C4-2B (cell line): ENCODE results near the gene CIRBP.
"Not testable (repeated sequence)": the region's sequence is repeated elsewhere in the genome, so short reads cannot be mapped to it uniquely, and the experiment has no call there.

ENCODE experiments used
- H3K27ac ChIP-seq: fragments of 450-650 bp; 2 replicates; pipeline ENCODE4 v1.5.1; 2017
- ZFX ChIP-seq: fragments of 450-650 bp; IDR thresholded peaks from 2 replicates; pipeline ENCODE4 v1.6.1; 2017
- TF ChIP-seq, protein P1 (sequence below): fragments of 450-650 bp; conservative IDR thresholded peaks from 2 replicates; pipeline ENCODE4 v1.5.1; 2017; ENCODE audit warnings: mild to moderate bottlenecking

Gene CIRBP

DNA sequence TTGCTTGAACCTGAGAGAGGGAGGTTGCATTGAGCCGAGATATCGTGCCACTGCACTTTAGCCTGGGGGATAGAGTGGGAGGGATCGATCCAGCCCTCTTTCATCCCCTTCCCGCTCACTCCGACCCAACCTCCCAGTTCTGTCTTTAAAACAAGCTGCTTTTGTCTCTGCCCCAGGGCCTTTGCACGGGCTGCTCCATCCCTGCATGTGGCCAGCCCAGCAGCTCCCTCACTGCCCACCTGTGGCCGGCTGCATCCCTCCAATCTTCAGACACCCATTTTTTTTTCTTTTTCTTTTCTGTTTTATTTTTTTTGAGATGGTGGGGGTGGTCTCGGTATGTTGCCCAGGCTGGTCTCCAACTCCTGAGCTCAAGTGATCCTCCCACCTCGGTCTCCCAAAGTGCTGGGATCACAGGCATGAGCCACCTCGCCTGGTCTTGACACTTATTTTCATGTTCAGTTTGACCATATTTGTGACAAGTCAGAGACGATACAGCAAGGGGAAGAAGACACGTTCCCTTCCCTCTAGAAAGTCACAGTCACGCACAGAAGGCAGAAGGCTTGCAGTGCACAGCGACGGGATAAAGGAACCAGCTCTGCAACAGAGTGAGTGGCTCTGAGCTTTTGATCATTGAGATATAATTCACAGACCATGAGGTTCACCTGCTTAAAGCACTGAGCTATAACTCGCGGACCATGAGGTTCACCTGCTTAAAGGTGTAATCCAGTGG is 48.3 kb downstream of the CIRBP start:
- TF ChIP-seq ZFX, result no peak
- TF ChIP-seq, protein P1, sequence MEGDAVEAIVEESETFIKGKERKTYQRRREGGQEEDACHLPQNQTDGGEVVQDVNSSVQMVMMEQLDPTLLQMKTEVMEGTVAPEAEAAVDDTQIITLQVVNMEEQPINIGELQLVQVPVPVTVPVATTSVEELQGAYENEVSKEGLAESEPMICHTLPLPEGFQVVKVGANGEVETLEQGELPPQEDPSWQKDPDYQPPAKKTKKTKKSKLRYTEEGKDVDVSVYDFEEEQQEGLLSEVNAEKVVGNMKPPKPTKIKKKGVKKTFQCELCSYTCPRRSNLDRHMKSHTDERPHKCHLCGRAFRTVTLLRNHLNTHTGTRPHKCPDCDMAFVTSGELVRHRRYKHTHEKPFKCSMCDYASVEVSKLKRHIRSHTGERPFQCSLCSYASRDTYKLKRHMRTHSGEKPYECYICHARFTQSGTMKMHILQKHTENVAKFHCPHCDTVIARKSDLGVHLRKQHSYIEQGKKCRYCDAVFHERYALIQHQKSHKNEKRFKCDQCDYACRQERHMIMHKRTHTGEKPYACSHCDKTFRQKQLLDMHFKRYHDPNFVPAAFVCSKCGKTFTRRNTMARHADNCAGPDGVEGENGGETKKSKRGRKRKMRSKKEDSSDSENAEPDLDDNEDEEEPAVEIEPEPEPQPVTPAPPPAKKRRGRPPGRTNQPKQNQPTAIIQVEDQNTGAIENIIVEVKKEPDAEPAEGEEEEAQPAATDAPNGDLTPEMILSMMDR, result no peak
- no peak overlapping the region for H3K27ac ChIP-seq

GRCh38 chr19:1318678-1319471 is 49.7 kb downstream of the CIRBP start:
- no peak overlapping the region for H3K27ac ChIP-seq
- no peak for TF ChIP-seq ZFX
- TF ChIP-seq, protein P1, result no peak

GRCh38 chr19:1320282-1320650 is 51.1 kb downstream of the CIRBP start:
- H3K27ac ChIP-seq, result not testable (repeated sequence)

DNA sequence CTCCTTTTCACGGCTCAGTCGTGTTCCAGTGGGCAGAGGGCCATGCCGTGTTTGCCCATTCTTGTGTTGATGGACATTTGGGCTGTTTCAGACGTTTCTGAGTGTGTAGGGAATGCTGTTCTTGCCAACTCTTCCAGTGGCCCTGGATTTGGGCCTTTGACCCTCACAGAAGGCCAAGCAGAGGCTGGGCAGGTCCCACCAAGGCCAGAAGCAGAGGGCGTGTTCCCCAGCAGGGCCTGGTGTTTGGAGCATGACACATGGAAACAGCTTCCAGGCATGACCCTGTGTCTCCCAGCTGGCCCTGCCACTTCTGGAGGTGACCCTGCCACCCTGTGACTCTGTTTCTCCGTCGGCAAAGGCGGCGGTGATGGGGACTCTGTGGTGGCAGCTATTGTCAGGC is 52.4 kb downstream of the CIRBP start:
- H3K27ac ChIP-seq, result no peak overlapping the region

DNA sequence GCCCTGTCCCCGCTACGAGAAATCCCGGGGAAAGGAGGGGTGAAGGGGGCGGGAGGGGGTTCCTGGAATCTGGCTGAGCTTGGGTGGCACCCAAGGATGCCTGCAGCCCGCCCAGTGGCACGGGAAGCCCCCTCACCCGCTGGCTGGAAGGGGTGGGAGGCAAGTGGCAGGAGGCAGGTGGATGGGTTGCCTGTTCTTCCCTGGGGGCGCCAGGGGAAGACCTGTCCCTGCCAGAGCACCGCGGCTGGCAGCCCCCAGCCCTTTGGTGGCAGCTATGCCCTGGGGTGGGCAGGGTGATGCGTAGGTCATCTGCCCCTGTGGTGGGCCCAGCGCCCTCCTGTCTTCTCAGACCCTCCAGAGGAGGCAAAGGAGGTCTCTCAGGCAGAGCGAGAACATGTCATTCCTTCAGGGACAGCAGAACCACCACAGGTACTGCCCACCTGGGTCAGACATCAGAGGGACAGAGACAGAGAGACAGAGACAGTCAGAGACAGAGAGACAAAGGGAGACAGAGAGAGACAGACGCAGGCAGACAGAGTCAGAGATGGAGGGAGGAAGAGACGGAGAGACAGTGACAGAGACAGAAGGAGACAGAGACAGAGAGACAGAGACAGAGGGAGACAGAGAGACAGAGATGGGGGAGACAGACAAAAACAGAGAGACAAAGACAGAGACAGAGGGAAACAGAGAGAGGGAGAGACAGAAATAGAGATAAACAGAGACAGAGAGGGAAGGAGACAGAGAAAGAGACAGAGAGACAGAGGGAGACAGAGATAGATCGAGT is 53.3 kb downstream of the CIRBP start:
- H3K27ac ChIP-seq, result no peak overlapping the region
- TF ChIP-seq, protein P1, result no peak
- TF ChIP-seq ZFX, result no peak

More for the DNA sequence above, 52.4 kb downstream of the CIRBP start:
- no peak for TF ChIP-seq ZFX
- TF ChIP-seq, protein P1, result no peak

DNA sequence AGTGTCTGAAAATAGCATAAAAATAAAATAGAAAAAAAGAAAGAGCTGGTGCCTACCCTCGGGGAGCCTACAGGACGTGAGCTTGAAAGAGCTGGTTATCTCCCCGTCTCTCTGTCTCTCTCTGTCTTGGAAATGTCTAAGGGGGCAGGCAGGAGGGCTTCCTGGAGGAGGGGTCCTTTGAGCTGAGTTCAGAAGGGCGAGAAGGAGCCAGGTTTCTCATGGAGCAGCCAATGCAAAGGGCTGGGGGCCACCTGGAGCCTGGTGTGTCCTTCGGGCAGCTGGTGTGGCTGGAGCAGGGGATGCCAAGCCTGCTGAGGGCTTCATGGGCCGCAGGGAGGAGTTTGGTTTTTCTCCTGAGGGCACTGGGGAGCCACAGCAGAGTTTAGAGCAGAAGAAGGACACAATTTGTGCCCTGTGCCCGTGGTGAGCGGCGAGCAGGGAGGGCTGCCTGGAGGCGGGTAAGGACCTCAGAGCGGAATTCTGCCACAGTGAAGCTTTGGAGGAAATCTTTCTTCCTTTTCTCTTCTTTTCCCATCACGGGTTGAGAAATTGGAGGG is 55.2 kb downstream of the CIRBP start:
- TF ChIP-seq, protein P1, result no peak
- no peak for TF ChIP-seq ZFX
- H3K27ac ChIP-seq, result no peak overlapping the region
